NCI-H2081 treated with DMSO at 0.1 percent for 48 hours (cell line): ENCODE data around the gene HSFX1.
"Not testable (repeated sequence)": the region's sequence is repeated elsewhere in the genome, so short reads cannot be mapped to it uniquely, and the experiment has no call there.

Source experiments
- DNase-seq: peaks from one replicate; lab custom pipeline; 2025; lab: John Stamatoyannopoulos, UW

Gene HSFX1, protein sequence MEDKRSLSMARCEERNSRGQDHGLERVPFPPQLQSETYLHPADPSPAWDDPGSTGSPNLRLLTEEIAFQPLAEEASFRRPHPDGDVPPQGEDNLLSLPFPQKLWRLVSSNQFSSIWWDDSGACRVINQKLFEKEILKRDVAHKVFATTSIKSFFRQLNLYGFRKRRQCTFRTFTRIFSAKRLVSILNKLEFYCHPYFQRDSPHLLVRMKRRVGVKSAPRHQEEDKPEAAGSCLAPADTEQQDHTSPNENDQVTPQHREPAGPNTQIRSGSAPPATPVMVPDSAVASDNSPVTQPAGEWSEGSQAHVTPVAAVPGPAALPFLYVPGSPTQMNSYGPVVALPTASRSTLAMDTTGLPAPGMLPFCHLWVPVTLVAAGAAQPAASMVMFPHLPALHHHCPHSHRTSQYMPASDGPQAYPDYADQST

GRCh38 chrX:149773768-149774167 lies at the start of gene HSFX1:
HSFX1 (plus strand) TSS chrX:149774068; CDS start chrX:149774682, 614 bp downstream.
- not testable (repeated sequence) for DNase-seq

DNA sequence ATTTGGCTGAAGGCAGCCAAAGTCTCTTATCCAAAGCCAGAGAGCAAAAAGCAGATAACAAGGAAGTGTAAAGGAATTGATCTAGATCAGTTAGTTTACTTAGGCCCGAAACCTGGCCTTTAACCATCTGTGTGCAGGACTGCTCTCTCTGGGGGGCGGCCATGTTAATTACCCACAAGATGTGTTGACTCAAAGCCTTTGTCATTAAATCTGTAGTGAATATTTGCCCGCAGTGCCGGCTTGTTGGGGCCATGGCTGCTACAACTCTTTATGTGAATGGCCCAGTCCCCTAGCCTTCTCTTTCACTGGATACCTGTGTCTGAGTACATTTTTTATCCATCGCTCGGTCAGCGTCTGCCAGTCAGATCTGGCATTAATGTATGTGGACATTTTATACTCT lies 46.6 kb upstream of the HSFX1 start:
- DNase-seq: not testable (repeated sequence)

- not testable (repeated sequence) for DNase-seq
These were observed 31.6 kb upstream of the HSFX1 start for GRCh38 chrX:149742269-149742668.

GRCh38 chrX:149746390-149747007 lies 27.4 kb upstream of the HSFX1 start:
- DNase-seq: not testable (repeated sequence)

DNA sequence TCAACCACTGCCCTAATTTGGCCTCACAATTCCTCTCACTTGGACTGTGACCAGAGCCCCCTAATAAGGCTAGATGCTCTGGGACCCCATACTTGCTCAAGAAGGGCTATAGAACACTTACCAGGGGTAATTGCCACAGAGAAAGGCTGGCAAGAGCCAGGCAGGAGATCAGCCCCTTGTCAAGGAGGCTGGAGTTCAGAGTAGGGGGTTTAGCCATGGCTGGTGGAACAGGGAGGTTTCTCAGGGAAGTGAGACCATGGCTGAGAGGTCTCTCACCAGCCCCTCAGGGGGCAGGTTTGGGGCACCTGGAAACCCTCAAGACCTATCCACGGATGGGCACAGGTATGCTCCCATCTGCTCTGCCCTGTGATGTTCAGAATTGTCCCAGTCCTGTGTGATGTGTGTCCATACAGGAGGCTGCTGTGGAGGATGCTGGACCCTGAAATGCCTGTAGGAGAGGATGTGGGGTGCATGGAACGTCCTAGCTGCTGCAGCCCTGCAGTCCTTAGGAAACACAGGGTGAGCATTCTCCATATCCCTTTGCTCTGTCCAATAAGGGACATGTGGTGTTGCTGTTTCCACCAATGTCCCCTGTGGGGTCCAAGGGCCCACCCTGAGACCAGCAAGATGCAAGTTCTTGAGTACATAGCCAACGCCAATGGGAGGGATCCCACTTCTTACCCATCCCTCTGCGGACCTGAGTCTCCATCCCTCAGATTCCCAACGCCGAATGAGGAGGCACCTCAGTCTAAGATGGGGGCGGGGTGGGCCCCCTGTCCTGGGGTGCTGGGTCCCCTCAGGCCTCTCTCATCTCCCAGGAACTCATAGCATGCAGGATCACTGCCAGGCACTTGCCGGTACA lies 16.4 kb upstream of the HSFX1 start:
- no peak for DNase-seq

DNA sequence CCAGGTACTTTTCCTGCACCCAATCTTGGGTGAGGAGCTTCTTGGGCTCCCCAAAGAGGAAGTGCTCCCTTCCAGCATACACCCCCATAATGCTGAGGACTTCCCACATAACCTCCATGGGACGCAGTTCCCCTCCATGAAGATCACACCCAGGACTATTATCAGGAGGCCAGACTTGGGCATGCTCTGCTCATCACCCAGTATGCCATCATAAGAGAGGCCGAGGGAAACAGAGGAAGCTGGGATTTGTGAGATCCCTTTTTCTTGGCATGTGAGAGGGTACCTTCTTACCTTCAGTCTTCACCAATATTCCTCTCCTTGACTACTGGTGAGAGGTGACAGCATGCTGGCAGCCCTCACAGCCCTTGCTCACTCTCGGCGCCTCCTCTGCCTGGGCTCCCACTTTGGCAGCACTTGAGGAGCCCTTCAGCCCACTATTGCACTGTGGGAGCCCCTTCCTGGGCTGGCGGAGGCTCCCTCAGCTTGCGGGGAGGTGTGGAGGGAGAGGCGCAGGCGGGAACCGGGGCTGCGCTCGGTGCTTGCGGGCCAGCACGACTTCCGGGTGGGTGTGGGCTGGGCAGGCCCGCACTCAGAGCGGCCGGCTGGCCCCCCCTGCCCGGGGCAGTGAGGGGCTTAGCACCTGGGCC lies 15.7 kb upstream of the HSFX1 start:
- no peak for DNase-seq

DNA sequence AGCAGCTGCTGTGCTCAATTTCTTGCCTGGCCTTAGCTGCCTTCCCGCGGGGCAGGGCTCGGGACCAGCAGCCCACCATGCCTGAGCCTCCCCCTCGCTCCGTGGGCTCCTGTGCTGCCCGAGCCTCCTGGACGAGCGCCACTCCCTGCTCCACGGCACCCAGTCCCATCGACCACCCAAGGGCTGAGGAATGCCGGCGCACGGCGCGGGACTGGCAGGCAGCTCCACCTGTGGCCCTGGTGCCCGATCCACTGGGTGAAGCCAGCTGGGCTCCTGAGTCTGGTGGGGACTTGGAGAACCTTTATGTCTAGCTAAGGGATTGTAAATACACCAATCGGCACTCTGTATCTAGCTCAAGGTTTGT lies 15.2 kb upstream of the HSFX1 start:
- DNase-seq: not testable (repeated sequence)

- DNase-seq: no peak
These were observed 14.0 kb upstream of the HSFX1 start for GRCh38 chrX:149759824-149760223.

- DNase-seq: no peak
These were observed 12.9 kb upstream of the HSFX1 start for GRCh38 chrX:149760965-149761364.

- not testable (repeated sequence) for DNase-seq
These were observed 11.8 kb upstream of the HSFX1 start for GRCh38 chrX:149761858-149762674.

GRCh38 chrX:149762696-149763614 lies 10.9 kb upstream of the HSFX1 start:
- DNase-seq: no peak

GRCh38 chrX:149770344-149770743 lies 3.5 kb upstream of the HSFX1 start:
- DNase-seq: not testable (repeated sequence)

DNA sequence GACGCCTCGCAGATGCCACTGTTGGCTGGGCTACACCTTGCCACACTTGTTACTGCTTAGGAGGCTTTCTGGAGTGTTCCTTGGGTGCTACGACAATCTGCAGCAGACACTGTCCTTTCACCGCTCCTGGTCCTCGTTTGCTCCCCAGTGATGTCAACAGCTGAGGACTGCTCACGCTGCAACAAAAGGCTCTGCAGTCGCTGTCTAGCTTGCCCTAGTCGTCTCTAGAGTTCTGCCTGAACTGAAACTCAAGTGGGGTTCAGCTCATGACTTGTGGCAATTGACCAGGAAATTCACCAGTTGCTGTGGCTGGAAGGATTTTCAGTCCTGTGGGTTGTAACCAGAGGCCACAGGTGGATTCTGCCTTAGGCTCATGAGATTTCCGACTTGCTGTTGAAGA lies 842 bp upstream of the HSFX1 start:
- not testable (repeated sequence) for DNase-seq

- not testable (repeated sequence) for DNase-seq
These were observed 4.1 kb downstream of the HSFX1 start for GRCh38 chrX:149777999-149778398.

DNA sequence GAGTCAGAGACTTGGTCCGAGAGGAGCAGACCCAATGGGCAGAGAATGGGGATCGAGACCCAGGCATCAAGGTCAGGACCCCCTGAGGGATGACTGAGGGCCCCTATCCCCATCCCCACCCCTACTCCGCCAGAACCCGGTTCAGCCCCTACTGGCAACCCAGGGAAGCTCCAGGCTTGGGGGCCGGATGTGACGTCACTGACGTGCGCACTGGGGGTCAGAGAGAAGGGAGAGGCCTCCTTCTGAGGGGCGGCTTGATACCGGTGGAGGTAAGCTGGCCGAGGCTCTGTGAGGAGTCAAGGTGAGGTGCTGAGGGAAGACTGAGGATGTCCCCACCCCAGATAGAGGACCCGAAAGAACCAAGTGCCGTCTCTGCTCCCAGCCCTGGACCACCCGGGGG lies 7.9 kb downstream of the HSFX1 start, which contains the start of gene MAGEA9:
TSS of gene MAGEA9 (plus strand) at position 204 of the 400 bp plus-strand sequence. CDS start 4,281 bp downstream, outside the sequence.
- not testable (repeated sequence) for DNase-seq

DNA sequence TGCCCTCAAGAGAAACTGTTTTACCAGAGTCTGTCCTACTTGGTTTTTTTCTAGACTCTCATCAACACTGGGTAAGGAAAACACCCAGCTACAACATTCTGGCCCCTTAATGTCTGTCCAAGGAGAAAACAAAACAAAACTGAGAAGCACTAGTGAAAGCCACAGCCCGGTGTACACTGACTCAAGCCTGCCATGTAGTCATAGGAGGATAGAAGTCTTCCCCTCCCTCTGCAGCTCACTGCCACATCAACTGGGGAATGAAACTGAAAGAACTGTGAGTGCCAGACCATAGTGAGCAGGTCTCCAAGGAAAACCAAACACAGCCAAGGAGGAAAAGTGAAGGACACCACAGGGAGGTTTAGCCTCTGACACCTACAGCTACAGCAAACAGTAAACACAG lies 21.7 kb downstream of the HSFX1 start:
- not testable (repeated sequence) for DNase-seq

GRCh38 chrX:149799095-149799714 lies 25.3 kb downstream of the HSFX1 start:
- no peak for DNase-seq

GRCh38 chrX:149799938-149800337 lies 26.1 kb downstream of the HSFX1 start:
- no peak for DNase-seq

GRCh38 chrX:149803458-149804062 lies 29.7 kb downstream of the HSFX1 start:
- DNase-seq: no peak
